HG03196 (cell line): ENCODE measurements around the gene FERD3L.

Source experiments
- ATAC-seq: cut with Tn5 transposase; IDR thresholded peaks from one replicate; pipeline ENCODE4 v1.9.1; 2021; ENCODE audit not compliant: unreplicated experiment

FERD3L gene

DNA sequence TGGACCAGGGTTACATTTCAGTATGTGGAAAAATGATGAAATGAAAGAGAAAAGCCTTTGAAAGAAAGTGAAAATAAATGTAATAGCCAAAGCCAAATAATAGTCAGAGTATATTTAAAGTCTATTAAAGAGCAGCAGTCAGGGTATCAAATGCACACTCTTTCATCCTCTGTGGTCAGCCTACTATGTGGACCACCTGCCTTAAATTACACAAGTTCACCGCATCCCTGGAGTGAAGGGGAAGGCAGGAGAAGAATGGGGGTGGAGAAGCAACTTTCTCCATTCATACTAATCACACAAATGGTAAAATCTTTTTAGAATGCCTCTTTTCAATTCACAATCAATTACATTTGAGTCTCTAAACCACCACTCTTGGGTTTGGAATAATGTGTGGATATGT lies 43.7 kb downstream of the FERD3L start:
- ATAC-seq: no peak

DNA sequence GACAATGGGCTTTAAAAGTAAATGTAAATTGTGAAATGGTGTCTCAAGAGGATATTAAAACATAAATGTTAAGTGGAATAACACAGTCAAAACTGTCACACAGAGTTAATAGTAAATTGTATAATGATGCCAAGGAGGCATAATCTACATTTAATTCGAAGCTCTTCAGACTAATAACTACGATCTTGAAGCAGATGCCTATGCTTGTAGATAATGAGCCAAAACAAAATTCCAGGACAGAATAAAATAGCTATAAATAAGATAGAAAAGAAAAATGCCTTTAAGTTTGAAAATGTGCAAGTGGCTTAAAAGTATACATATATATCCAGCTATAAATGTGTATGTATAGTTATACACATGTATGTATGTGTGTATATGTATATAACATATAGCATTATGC lies 45.3 kb downstream of the FERD3L start:
- ATAC-seq: no peak

DNA sequence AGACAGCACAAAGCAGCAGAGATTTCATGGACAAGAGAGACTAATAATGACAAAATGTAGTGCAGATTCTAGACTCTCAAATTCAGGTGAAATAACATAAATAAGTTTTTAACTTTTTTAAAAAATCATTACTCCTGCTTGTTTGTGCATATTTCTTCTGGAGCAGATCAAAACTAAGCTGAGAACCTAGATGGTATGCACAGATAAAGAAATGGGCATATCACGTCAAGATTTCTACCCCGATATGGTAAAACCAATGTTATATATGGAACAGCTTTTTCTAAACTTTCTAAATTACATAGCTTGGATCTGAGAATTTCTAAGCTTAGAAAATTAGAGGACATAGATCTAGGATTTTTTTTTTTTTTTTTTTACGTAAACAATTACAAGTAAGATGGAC lies 46.0 kb downstream of the FERD3L start:
- ATAC-seq: no peak

DNA sequence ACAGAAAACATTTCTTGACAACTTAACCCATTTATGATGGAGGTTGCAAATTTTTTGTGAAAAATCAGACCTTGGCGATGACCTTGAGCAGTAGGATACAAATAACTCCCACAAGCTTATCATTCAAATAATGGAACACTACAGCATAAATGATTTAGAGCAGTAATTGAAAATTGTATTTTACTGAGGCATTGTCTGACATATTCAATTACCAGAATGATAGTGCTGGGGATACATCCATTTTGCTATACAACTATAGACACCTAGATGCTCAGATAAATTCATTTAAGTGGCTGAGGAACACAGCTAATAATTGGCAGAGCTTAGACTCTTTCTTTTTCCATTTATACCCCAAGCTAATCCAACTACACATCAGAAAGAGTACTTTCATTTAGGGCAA lies 46.7 kb downstream of the FERD3L start:
- ATAC-seq: no peak

DNA sequence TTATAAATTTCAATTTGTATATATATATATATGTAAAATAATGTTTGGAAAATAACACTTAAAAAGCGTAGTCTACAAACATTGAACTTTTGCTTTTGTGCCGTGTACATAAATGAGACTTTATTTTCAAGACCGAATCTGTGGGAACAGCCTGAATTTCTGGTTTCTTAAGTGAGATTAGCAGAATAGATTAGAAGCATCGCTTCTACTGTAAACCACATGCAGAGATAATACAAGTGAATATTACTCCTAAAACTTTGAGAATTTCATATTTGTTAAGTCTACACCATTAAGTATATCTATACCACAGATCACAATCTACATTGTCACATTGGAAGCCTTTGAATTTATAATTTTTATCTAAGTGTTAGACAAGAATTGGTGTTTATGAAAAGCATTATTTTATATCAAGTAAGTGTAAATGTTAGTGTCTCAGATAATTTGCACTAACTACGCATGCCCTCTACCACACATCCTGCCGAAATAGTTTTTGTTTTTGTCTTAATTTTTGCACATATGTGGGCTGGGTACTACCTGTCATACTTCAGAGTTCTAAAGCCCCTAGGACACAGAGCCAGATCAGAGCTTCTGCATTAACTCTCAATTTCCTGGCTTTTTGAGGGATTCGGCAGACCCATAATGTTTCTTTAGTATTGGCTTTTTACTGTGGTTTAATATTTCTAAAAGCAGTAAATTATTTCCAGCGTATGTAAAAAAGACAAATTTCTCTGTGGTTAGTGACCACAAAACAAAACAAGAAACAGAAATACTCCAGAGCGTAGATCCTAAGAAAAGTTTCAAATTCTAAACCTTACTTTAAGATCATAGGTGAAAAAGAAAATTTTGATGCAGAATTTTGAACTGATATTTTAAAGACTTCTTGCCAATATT lies 47.8 kb downstream of the FERD3L start:
- ATAC-seq: no peak

DNA sequence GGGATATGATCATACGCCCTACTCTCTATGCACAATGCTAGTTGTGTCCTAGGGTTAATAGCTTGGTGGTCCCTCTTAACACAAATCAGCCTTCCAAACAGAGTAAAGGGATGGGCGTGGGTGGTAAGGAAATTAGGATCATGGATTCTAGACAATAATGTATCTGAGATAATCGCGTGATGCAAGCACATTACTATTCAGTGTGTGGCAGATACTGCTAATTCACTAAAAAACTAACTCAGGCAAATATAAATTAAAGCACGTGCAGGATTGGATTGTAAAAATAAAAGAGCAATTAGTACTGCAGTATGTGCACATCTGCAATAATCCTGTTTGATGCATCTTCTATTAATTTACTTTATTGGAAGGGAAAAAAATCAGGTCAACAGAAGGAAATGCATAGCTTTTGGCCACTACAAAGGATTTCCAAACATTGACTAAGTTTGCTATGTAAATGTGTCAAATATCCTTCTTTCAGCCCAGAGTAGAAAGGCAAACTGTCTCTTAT lies 49.8 kb downstream of the FERD3L start:
- no peak for ATAC-seq
